Measurements from ENCODE around the gene FHL2.

DNA sequence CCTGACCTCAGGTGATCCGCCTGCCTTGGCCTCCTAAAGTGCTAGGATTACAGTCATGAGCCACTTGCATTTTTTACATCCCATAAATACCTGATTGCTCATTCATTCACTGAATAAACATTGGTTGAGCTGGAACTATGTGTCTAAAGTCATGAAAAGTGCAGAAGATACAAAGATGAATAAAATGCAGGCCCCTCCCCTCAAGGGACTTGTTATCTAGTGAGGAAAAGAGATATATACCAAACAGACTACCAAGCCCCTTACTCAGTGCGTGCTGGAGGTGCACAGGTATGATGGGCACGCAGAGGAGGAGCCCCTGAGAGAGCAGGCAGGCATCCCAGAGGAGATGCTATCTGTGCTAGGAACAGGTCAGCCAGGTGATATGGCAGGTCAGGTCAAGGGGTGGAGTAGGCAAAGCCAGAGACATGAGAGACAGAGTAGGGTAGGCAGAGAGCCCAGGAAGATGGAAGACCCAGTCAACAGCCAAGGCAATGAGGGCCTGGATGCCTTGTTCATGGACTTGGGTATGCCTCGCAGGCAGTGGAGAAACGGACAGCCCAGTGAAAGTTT is 7.7 kb downstream of the FHL2 start:
- TF ChIP-seq POLR2AphosphoS5 (IDR thresholded peaks at IDR 0.05; ENCODE audit: low read depth, low read length) (no peak), SIN3A (IDR thresholded peaks at IDR 0.05; ENCODE audit: borderline replicate concordance, insufficient read depth, low read length) (no peak)

All from PFSK-1 (cell line).